SIG-M5 treated with dmso at 0.1 percent for 504 hours (cell line): ENCODE measurements around the gene ASB1.

Experiments used
- DNase-seq: peaks from one replicate; lab custom pipeline; 2025; ENCODE audit not compliant: unreplicated experiment; lab: John Stamatoyannopoulos, UW

The ASB1 gene

GRCh38 chr2:238464389-238464788 lies 37.7 kb downstream of the ASB1 start:
- DNase-seq, result no peak

- no peak for DNase-seq
Measured at GRCh38 chr2:238465487-238466242, 38.9 kb downstream of the ASB1 start.

GRCh38 chr2:238466243-238466756 lies 39.6 kb downstream of the ASB1 start:
- no peak for DNase-seq

- DNase-seq, result no peak
Measured at GRCh38 chr2:238467062-238467461, 40.3 kb downstream of the ASB1 start.

- DNase-seq, result no peak
Measured at GRCh38 chr2:238467792-238468191, 41.1 kb downstream of the ASB1 start.

GRCh38 chr2:238469155-238469554 lies 42.4 kb downstream of the ASB1 start:
- DNase-seq, result no peak

GRCh38 chr2:238473014-238473413 lies 46.3 kb downstream of the ASB1 start:
- no peak for DNase-seq

- no peak for DNase-seq
Measured at GRCh38 chr2:238473523-238473922, 46.8 kb downstream of the ASB1 start.

GRCh38 chr2:238475034-238475433 lies 48.3 kb downstream of the ASB1 start:
- DNase-seq, result no peak

GRCh38 chr2:238475566-238475965 lies 48.8 kb downstream of the ASB1 start:
- DNase-seq, result no peak

- DNase-seq, result no peak
Measured at GRCh38 chr2:238476258-238476657, 49.5 kb downstream of the ASB1 start.

GRCh38 chr2:238478216-238478615 lies 51.5 kb downstream of the ASB1 start:
- DNase-seq, result no peak

- no peak for DNase-seq
Measured at GRCh38 chr2:238479847-238480246, 53.1 kb downstream of the ASB1 start.

- DNase-seq, result no peak
Measured at GRCh38 chr2:238483021-238483420, 56.3 kb downstream of the ASB1 start.

GRCh38 chr2:238483656-238484055 lies 56.9 kb downstream of the ASB1 start:
- DNase-seq, result no peak

GRCh38 chr2:238484522-238485452 lies 58.1 kb downstream of the ASB1 start:
- DNase-seq, result no peak

- no peak for DNase-seq
Measured at GRCh38 chr2:238486123-238486848, 59.6 kb downstream of the ASB1 start.

- DNase-seq, result no peak
Measured at GRCh38 chr2:238487134-238487533, 60.4 kb downstream of the ASB1 start.

GRCh38 chr2:238487652-238488346 lies 61.1 kb downstream of the ASB1 start:
- no peak for DNase-seq

- no peak for DNase-seq
Measured at GRCh38 chr2:238488347-238488826, 61.7 kb downstream of the ASB1 start.
